Measurements from ENCODE around the gene PDHB. TPM values are rescaled to one million over a fixed set of nuclear protein-coding genes. Genes with fewer than 3 reads are reported as not detected.

The PDHB gene
- total and polyA plus RNA-seq, 2 of the 13 experiments (the other 11 are each of a cell fraction or from before 2014, with no cell fraction given), result 108 to 153 TPM

DNA sequence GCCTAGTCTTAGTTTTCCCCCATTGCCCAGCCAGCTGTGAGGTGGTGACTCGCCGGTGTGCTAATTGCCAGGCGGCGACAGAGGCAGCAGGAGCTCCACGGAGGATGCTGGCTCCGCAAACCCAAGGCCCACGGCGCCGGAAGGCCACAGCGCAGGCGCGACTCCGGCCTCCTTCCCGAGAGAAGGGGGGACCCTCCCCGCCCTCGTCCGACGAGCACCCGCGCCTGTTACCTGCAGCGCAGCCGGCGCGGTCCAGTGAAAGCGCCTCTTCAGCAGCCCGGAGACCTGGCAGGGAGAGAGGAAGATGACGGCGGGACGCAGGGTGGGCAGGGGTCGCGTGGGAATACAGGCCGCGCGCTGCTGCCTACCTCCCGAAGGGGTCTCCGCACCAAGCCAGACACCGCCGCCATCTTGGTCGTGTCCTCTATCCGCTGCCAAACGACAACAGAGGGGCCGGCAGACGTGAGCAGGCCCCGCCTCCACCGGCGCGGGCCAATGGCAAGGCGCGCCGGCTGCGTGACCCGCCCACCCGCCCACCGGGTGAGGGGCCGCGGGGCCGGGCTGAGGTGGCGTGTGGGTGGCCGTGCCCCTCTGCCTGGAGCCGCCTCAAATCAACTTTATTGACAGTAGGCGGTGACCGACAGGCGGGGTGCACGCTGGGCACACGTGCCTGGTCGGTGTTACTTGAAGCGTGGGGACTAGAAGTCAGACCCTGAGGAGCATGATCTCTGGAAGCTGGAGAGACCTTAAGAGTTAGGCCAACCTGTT is at the start of gene PDHB (continued):
- TF ChIP-seq, protein P1, sequence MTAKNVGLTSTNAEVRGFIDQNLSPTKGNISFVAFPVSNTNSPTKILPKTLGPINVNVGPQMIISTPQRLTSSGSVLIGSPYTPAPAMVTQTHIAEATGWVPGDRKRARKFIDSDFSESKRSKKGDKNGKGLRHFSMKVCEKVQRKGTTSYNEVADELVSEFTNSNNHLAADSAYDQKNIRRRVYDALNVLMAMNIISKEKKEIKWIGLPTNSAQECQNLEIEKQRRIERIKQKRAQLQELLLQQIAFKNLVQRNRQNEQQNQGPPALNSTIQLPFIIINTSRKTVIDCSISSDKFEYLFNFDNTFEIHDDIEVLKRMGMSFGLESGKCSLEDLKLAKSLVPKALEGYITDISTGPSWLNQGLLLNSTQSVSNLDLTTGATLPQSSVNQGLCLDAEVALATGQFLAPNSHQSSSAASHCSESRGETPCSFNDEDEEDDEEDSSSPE (CRISPR knock-in tag; IDR thresholded peaks at IDR 0.05), result peak; percentile 91
- TF ChIP-seq, protein P2, sequence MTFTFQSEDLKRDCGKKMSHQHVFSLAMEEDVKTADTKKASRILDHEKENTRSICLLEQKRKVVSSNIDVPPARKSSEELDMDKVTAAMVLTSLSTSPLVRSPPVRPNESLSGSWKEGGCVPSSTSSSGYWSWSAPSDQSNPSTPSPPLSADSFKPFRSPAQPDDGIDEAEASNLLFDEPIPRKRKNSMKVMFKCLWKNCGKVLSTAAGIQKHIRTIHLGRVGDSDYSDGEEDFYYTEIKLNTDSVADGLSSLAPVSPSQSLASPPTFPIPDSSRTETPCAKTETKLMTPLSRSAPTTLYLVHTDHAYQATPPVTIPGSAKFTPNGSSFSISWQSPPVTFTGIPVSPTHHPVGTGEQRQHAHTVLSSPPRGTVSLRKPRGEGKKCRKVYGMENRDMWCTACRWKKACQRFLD (CRISPR knock-in tag; IDR thresholded peaks at IDR 0.05; ENCODE audit: borderline replicate concordance), result no peak
- TF ChIP-seq ZSCAN20 (CRISPR knock-in tag; IDR thresholded peaks at IDR 0.05; ENCODE audit: borderline replicate concordance) (no peak), MXI1 (IDR thresholded peaks at IDR 0.05; ENCODE audit: borderline replicate concordance, low read depth, low read length) (peak; percentile 65; the same call in 1 of the 3 replicates), ZNF768 (CRISPR knock-in tag; IDR thresholded peaks at IDR 0.05) (peak; percentile 69; the same call in 1 of the 2 replicates), ZKSCAN1 (IDR thresholded peaks at IDR 0.05; ENCODE audit: low read length) (no peak), SMAD1 (CRISPR knock-in tag; IDR thresholded peaks at IDR 0.05; ENCODE audit: borderline replicate concordance, low read depth) (0 out of 2 replicates have a peak, but pooled peaks have one; percentile 64), ZNF326 (CRISPR knock-in tag; IDR thresholded peaks at IDR 0.05; ENCODE audit: borderline replicate concordance) (no peak), ZNF570 (CRISPR knock-in tag; IDR thresholded peaks at IDR 0.05; ENCODE audit: borderline replicate concordance) (0 out of 2 replicates have a peak, but pooled peaks have one; percentile 71), NFKB2 (CRISPR knock-in tag; IDR thresholded peaks at IDR 0.05; ENCODE audit: borderline replicate concordance) (peak; percentile 94), JUNB (CRISPR knock-in tag; IDR thresholded peaks at IDR 0.05; ENCODE audit: borderline replicate concordance) (no peak; the same call in 1 of the 2 replicates), MAFG (CRISPR knock-in tag; IDR thresholded peaks at IDR 0.05) (no peak), NFE2L1 (CRISPR knock-in tag; IDR thresholded peaks at IDR 0.05; ENCODE audit: borderline replicate concordance) (no peak), EHMT2 (IDR thresholded peaks at IDR 0.05; ENCODE audit: borderline replicate concordance, low read depth, low read length) (no peak; the same call in 1 of the 2 replicates), ZNF24 (IDR thresholded peaks at IDR 0.05) (no peak), ZMYM4 (CRISPR knock-in tag; IDR thresholded peaks at IDR 0.05) (peak; percentile 83), ZNF335 (CRISPR knock-in tag; IDR thresholded peaks at IDR 0.05) (peak; percentile 45; the same call in 1 of the 2 replicates)
- TF ChIP-seq, protein P3, sequence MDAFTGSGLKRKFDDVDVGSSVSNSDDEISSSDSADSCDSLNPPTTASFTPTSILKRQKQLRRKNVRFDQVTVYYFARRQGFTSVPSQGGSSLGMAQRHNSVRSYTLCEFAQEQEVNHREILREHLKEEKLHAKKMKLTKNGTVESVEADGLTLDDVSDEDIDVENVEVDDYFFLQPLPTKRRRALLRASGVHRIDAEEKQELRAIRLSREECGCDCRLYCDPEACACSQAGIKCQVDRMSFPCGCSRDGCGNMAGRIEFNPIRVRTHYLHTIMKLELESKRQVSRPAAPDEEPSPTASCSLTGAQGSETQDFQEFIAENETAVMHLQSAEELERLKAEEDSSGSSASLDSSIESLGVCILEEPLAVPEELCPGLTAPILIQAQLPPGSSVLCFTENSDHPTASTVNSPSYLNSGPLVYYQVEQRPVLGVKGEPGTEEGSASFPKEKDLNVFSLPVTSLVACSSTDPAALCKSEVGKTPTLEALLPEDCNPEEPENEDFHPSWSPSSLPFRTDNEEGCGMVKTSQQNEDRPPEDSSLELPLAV (CRISPR knock-in tag; conservative IDR thresholded peaks at IDR 0.05; ENCODE audit: low read depth), result 0 out of 2 replicates have a peak, but pooled peaks have one; percentile 29
- TF ChIP-seq, protein P4, sequence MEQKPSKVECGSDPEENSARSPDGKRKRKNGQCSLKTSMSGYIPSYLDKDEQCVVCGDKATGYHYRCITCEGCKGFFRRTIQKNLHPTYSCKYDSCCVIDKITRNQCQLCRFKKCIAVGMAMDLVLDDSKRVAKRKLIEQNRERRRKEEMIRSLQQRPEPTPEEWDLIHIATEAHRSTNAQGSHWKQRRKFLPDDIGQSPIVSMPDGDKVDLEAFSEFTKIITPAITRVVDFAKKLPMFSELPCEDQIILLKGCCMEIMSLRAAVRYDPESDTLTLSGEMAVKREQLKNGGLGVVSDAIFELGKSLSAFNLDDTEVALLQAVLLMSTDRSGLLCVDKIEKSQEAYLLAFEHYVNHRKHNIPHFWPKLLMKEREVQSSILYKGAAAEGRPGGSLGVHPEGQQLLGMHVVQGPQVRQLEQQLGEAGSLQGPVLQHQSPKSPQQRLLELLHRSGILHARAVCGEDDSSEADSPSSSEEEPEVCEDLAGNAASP (CRISPR knock-in tag; IDR thresholded peaks at IDR 0.05; ENCODE audit: borderline replicate concordance), result peak; percentile 74; the same call in 1 of the 2 replicates
- TF ChIP-seq, protein P5, sequence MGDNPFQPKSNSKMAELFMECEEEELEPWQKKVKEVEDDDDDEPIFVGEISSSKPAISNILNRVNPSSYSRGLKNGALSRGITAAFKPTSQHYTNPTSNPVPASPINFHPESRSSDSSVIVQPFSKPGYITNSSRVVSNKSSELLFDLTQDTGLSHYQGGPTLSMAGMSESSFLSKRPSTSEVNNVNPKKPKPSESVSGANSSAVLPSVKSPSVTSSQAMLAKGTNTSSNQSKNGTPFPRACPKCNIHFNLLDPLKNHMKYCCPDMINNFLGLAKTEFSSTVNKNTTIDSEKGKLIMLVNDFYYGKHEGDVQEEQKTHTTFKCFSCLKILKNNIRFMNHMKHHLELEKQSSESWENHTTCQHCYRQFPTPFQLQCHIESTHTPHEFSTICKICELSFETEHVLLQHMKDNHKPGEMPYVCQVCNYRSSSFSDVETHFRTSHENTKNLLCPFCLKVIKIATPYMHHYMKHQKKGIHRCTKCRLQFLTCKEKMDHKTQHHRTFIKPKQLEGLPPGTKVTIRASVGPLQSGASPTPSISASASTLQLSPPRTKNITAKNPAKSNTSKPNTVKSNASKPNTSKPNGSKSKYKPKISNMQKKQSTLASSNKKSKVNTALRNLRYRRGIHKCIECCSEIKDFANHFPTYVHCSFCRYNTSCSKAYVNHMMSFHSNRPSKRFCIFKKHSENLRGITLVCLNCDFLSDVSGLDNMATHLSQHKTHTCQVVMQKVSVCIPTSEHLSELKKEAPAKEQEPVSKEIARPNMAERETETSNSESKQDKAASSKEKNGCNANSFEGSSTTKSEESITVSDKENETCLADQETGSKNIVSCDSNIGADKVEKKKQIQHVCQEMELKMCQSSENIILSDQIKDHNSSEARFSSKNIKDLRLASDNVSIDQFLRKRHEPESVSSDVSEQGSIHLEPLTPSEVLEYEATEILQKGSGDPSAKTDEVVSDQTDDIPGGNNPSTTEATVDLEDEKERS (CRISPR knock-in tag; IDR thresholded peaks at IDR 0.05), result peak; percentile 75; the same call in 1 of the 2 replicates

Data from HepG2 (cell line).